H9 (cell line): Measurements from ENCODE around the gene RAB25. TPM values are rescaled to one million over a fixed set of nuclear protein-coding genes. Genes with fewer than 3 reads are reported as not detected.

Experiments used
- DNase-seq: peaks from one replicate; pipeline ENCODE4 v3.0.0-alpha.2; 2017
- H2AFZ ChIP-seq: one replicate; pipeline ENCODE4 v1.6.1; 2013; ENCODE audit warnings: mild to moderate bottlenecking, low read length, control low read depth, moderate library complexity
- H2AK5ac ChIP-seq: 2 replicates; pipeline ENCODE4 v1.6.1; 2013; ENCODE audit warnings: low read length, control low read depth, mixed read lengths; ENCODE audit not compliant: insufficient read length
- H2BK120ac ChIP-seq: one replicate; pipeline ENCODE4 v1.6.1; 2013; ENCODE audit warnings: low read depth, mild to moderate bottlenecking, low read length, control low read depth, inconsistent platforms; ENCODE audit not compliant: poor library complexity, severe bottlenecking
- H2BK12ac ChIP-seq: 2 replicates; pipeline ENCODE4 v1.6.1; 2013; ENCODE audit warnings: low read length, control low read depth, mixed read lengths, low read depth; ENCODE audit not compliant: insufficient read length
- H2BK15ac ChIP-seq: 2 replicates; pipeline ENCODE4 v1.6.1; 2013; ENCODE audit warnings: low read depth, low read length, control low read depth
- H2BK20ac ChIP-seq: one replicate; pipeline ENCODE4 v1.6.1; 2013; ENCODE audit warnings: low read depth, mild to moderate bottlenecking, low read length, control low read depth, inconsistent platforms; ENCODE audit not compliant: poor library complexity, severe bottlenecking
- H2BK5ac ChIP-seq: 2 replicates; pipeline ENCODE4 v1.6.1; 2013; ENCODE audit warnings: low read length, control low read depth, mixed read lengths; ENCODE audit not compliant: insufficient read length
- H3K14ac ChIP-seq: 2 replicates; pipeline ENCODE4 v1.6.1; 2013; ENCODE audit warnings: low read length, control low read depth; ENCODE audit not compliant: insufficient read depth
- H3K18ac ChIP-seq: 2 replicates; pipeline ENCODE4 v1.6.1; 2013; ENCODE audit warnings: low read depth, mild to moderate bottlenecking, mixed read lengths, low read length, control low read depth; ENCODE audit not compliant: insufficient read length
- H3K23ac ChIP-seq: 2 replicates; pipeline ENCODE4 v1.6.1; 2013; ENCODE audit warnings: low read length, control low read depth, mixed read lengths, low read depth; ENCODE audit not compliant: insufficient read length
- H3K23me2 ChIP-seq: 2 replicates; pipeline ENCODE4 v1.6.1; 2013; ENCODE audit warnings: low read depth, mild to moderate bottlenecking, mixed read lengths, low read length, control low read depth; ENCODE audit not compliant: insufficient read length, poor library complexity, severe bottlenecking
- H3K27ac ChIP-seq: 2 replicates; pipeline ENCODE4 v1.5.1; 2013; ENCODE audit warnings: low read length, control low read depth, mixed read lengths, low read depth; ENCODE audit not compliant: insufficient read length
- H3K27me3 ChIP-seq: 2 replicates; pipeline ENCODE4 v1.6.1; 2013; ENCODE audit warnings: low read length, control low read depth, inconsistent platforms; ENCODE audit not compliant: insufficient read depth
- H3K4ac ChIP-seq: 2 replicates; pipeline ENCODE4 v1.6.1; 2013; ENCODE audit warnings: low read depth, mild to moderate bottlenecking, control low read depth, inconsistent platforms, low read length, moderate library complexity
- H3K4me1 ChIP-seq: 2 replicates; pipeline ENCODE4 v1.6.1; 2013; ENCODE audit warnings: low read length, control low read depth, inconsistent platforms; ENCODE audit not compliant: insufficient read depth
- H3K4me2 ChIP-seq: 2 replicates; pipeline ENCODE4 v1.6.1; 2013; ENCODE audit warnings: low read length, control low read depth, mixed read lengths; ENCODE audit not compliant: insufficient read length, insufficient read depth
- H3K56ac ChIP-seq: 2 replicates; pipeline ENCODE4 v1.6.1; 2013; ENCODE audit warnings: low read depth, mild to moderate bottlenecking, mixed read lengths, low read length, control low read depth; ENCODE audit not compliant: insufficient read length
- H3K79me1 ChIP-seq: 2 replicates; pipeline ENCODE4 v1.6.1; 2013; ENCODE audit warnings: low read depth, mild to moderate bottlenecking, moderate library complexity, low read length, control low read depth, inconsistent platforms; ENCODE audit not compliant: insufficient read depth, poor library complexity, severe bottlenecking
- H3K79me2 ChIP-seq: 2 replicates; pipeline ENCODE4 v1.6.1; 2013; ENCODE audit warnings: low read length, control low read depth, inconsistent platforms; ENCODE audit not compliant: insufficient read depth
- H3K9ac ChIP-seq: 2 replicates; pipeline ENCODE4 v1.6.1; 2013; ENCODE audit warnings: low read length, control low read depth, mixed read lengths; ENCODE audit not compliant: insufficient read length; ENCODE audit errors: extremely low read depth
- H3K9me3 ChIP-seq: one replicate; pipeline ENCODE4 v1.6.1; 2013; ENCODE audit warnings: low read depth, low read length, inconsistent platforms; ENCODE audit not compliant: control insufficient read depth
- H3T11ph ChIP-seq: one replicate; pipeline ENCODE4 v1.6.1; 2013; ENCODE audit warnings: mild to moderate bottlenecking, low read length, control low read depth, inconsistent platforms
- H4K20me1 ChIP-seq: one replicate; pipeline ENCODE4 v1.6.1; 2013; ENCODE audit not compliant: control insufficient read depth, insufficient read length, insufficient read depth
- H4K5ac ChIP-seq: 2 replicates; pipeline ENCODE4 v1.6.1; 2013; ENCODE audit warnings: low read depth, mild to moderate bottlenecking, mixed read lengths, low read length, control low read depth; ENCODE audit not compliant: insufficient read length
- H4K8ac ChIP-seq: replicated peaks from 2 replicates; pipeline ENCODE4 v1.6.1; 2013; ENCODE audit warnings: low read length, control low read depth, mixed read lengths, low read depth; ENCODE audit not compliant: insufficient read length
- H4K91ac ChIP-seq: 2 replicates; pipeline ENCODE4 v1.6.1; 2013; ENCODE audit warnings: low read depth, mild to moderate bottlenecking, moderate library complexity, mixed read lengths, low read length, control low read depth; ENCODE audit not compliant: insufficient read length
- H3K27ac Mint-ChIP-seq, 3 experiments: 2 replicates in 2 of 3; 3 replicates in 1 of 3; pipeline ENCODE4 v1.8.0; 2020 to 2021; ENCODE audit warnings: mixed read lengths in 3 of 3, mild to moderate bottlenecking in 1 of 3, moderate library complexity in 1 of 3
- H3K27me3 Mint-ChIP-seq: 2 replicates; pipeline ENCODE4 v1.8.0; 2021; ENCODE audit warnings: low read depth, mild to moderate bottlenecking, moderate library complexity, mixed read lengths
- H3K36me3 Mint-ChIP-seq, 3 experiments: 2 replicates in 2 of 3; 3 replicates in 1 of 3; pipeline ENCODE4 v1.8.0; 2020 to 2021; ENCODE audit warnings: low read depth in 3 of 3, mixed read lengths in 3 of 3; ENCODE audit not compliant: insufficient read depth in 1 of 3
- H3K4me1 Mint-ChIP-seq, 2 experiments: 2 replicates each; pipeline ENCODE4 v1.8.0; 2020; ENCODE audit warnings: mixed read lengths in 2 of 2
- H3K4me3 Mint-ChIP-seq, 2 experiments: 2 replicates in 1 of 2; 3 replicates in 1 of 2; pipeline ENCODE4 v1.8.0; 2020 to 2021; ENCODE audit warnings: mild to moderate bottlenecking in 2 of 2, mixed read lengths in 2 of 2, moderate library complexity in 1 of 2
- H3K9me3 Mint-ChIP-seq, 2 experiments: 2 replicates in 1 of 2; 3 replicates in 1 of 2; pipeline ENCODE4 v1.8.0; 2020; ENCODE audit warnings: mild to moderate bottlenecking in 2 of 2, mixed read lengths in 2 of 2, moderate library complexity in 1 of 2
- WGBS: extraction: QIAGEN DNeasy Blood & Tissue Kit; methylation state at CpG from one replicate; pipeline ENCODE4 v1.1.7; 2013; ENCODE audit warnings: missing lambda C conversion rate, low lambda C conversion rate, mixed read lengths; ENCODE audit not compliant: insufficient read length; ENCODE audit errors: extremely low coverage; 5-methylcytosine and 5-hydroxymethylcytosine counted together
- total RNA-seq: library from RNA; stranded (reverse); gene quantifications from 2 replicates; pipeline ENCODE4 v1.2.1, GENCODE V29; 2021
- TF ChIP-seq, protein P1 (sequence below): fragments of 200-600 bp; sonication (generic); conservative IDR thresholded peaks from 3 replicates; pipeline ENCODE4 v1.8.0; 2021; ENCODE audit warnings: antibody characterized with exemption, mild to moderate bottlenecking

RAB25 gene
- total RNA-seq, 1 experiment from 2014 or later: 43.1 TPM

DNA sequence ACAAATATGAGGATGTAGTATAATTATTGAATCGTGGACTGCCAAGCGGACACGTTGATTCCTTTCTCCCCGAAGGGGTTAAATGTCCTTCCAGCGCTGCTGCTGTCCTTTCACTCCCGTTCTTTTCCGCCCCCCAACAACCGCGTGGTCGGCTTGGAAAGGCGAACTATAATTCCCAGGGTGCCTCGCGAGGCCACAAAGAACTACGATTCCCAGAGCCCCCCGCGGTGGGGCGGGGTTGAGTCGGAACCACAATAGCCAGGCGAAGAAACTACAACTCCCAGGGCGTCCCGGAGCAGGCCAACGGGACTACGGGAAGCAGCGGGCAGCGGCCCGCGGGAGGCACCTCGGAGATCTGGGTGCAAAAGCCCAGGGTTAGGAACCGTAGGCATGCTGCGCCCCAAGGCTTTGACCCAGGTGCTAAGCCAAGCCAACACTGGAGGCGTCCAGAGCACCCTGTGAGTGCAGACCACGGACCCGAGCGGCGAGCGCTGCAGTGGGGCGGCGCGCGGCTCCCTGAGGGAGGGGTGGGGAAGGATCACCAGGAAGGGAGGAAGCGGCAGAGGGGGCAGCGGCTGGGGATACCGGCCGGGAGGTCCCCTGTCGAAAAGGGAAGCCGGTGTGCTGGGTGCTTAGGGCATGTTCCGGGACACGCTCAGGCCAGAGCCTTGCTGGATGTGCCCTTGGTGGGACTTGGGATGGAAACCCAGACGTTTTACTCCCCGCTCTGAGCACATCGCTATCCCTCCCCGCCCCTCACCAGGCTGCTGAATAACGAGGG lies 6.3 kb upstream of the RAB25 start, which contains the start of gene LAMTOR2:
Gene LAMTOR2 (plus strand): TSS at position 283 of the 781 bp plus-strand sequence. CDS start 108 bp downstream, at position 391.
- Histone ChIP-seq H3K79me2 (no peaks in the 10 kb centered on the region; the same call in 1 of the 2 replicates), H3K79me1 (peaks cover 4% of the 10 kb centered on the region), H3T11ph (no peak within 1 kb of the TSS), H3K18ac (peak within 1 kb of the TSS; percentile 88), H2BK12ac (no peak within 1 kb of the TSS), H4K91ac (peak within 1 kb of the TSS; percentile 25), H3K23me2 (peaks cover 10% of the 10 kb centered on the region), H3K4me1 (0 out of 2 replicates have a peak, but pooled peaks cover 2% of the 10 kb centered on the region), H3K56ac (no peak within 1 kb of the TSS), H2BK15ac (no peak within 1 kb of the TSS), H3K27me3 (no peaks in the 10 kb centered on the region), H3K27ac (peak within 1 kb of the TSS; percentile 31), H3K14ac (peak within 1 kb of the TSS; percentile 91), H4K20me1 (no peaks in the 10 kb centered on the region), H3K4me2 (peak within 1 kb of the TSS; percentile 73), H3K23ac (no peak within 1 kb of the TSS), H4K8ac (no peak within 1 kb of the TSS), H2BK20ac (no peak within 1 kb of the TSS), H2AK5ac (no peak within 1 kb of the TSS), H3K4ac (no peak within 1 kb of the TSS; the same call in 1 of the 2 replicates), H3K9ac (peak within 1 kb of the TSS; percentile 89), H3K9me3 (no peaks in the 10 kb centered on the region), H2BK120ac (no peak within 1 kb of the TSS), H2BK5ac (no peak within 1 kb of the TSS), H4K5ac (peak within 1 kb of the TSS; percentile 6), H2AFZ (no peak within 1 kb of the TSS)
- Mint-ChIP-seq H3K27ac (peak within 1 kb of the TSS; percentile 97 to 98 (median 98)), H3K9me3 (no peaks in the 10 kb centered on the region), H3K4me3 (peak within 1 kb of the TSS; percentile 90 to 98), H3K4me1 (peaks cover 18 to 20% of the 10 kb centered on the region in 2 experiments), H3K36me3 (peaks cover 20 to 43% (median 38%) of the 10 kb centered on the region in 3 experiments), H3K27me3 (no peaks in the 10 kb centered on the region; the same call in 1 of the 2 replicates)
- TF ChIP-seq, protein P1, sequence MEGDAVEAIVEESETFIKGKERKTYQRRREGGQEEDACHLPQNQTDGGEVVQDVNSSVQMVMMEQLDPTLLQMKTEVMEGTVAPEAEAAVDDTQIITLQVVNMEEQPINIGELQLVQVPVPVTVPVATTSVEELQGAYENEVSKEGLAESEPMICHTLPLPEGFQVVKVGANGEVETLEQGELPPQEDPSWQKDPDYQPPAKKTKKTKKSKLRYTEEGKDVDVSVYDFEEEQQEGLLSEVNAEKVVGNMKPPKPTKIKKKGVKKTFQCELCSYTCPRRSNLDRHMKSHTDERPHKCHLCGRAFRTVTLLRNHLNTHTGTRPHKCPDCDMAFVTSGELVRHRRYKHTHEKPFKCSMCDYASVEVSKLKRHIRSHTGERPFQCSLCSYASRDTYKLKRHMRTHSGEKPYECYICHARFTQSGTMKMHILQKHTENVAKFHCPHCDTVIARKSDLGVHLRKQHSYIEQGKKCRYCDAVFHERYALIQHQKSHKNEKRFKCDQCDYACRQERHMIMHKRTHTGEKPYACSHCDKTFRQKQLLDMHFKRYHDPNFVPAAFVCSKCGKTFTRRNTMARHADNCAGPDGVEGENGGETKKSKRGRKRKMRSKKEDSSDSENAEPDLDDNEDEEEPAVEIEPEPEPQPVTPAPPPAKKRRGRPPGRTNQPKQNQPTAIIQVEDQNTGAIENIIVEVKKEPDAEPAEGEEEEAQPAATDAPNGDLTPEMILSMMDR: no peak
- DNase-seq: peak; percentile 98
- WGBS: no CpG with 5 or more reads among the region's 53 CpGs
